Measurements from ENCODE around the gene RNF166. TPM values are rescaled to one million over a fixed set of nuclear protein-coding genes. Genes with fewer than 3 reads are reported as not detected.

Gene RNF166
- total RNA-seq, 1 experiment from 2014 or later: 18.5 TPM

- DNase-seq (ENCODE audit: low read depth): no peak
These were observed 53.5 kb downstream of the RNF166 start for GRCh38 chr16:88652762-88653063.

GRCh38 chr16:88651989-88652761 is 54.0 kb downstream of the RNF166 start:
- DNase-seq (ENCODE audit: low read depth): no peak

- DNase-seq (ENCODE audit: low read depth): peak; percentile 90
These were observed 54.8 kb downstream of the RNF166 start for GRCh38 chr16:88651276-88651988.

- DNase-seq (ENCODE audit: low read depth): peak; percentile 84
These were observed 55.4 kb downstream of the RNF166 start, which contains the start of gene CYBA for GRCh38 chr16:88650749-88651275. TSS of gene CYBA (minus strand) at chr16:88651053. CDS start at chr16:88651013, 40 bp downstream.

GRCh38 chr16:88649924-88650748 is 56.1 kb downstream of the RNF166 start:
- no peak for DNase-seq (ENCODE audit: low read depth)

GRCh38 chr16:88649195-88649923 is 56.8 kb downstream of the RNF166 start:
- DNase-seq (ENCODE audit: low read depth): no peak

- DNase-seq (ENCODE audit: low read depth): no peak
These were observed 58.8 kb downstream of the RNF166 start for GRCh38 chr16:88647178-88648070.

Other genes with a start within 250 kb of the RNF166 start
- 12.6 and 28.6 TPM in 2 replicates for gene ZC3H18, start 136.0 kb downstream of the RNF166 start, total RNA-seq (2014; rRNA removed; shearing (Covaris generic))
- not detected in 2 replicates for gene IL17C, start 67.8 kb downstream of the RNF166 start, total RNA-seq (2014; rRNA removed; shearing (Covaris generic))
- 259 and 288 TPM in 2 replicates for gene CYBA, start 55.4 kb downstream of the RNF166 start, total RNA-seq (2014; rRNA removed; shearing (Covaris generic))
- 27.3 and 27.7 TPM in 2 replicates for gene MVD, start 43.3 kb downstream of the RNF166 start, total RNA-seq (2014; rRNA removed; shearing (Covaris generic))
- not detected in 2 replicates for gene SNAI3, start 19.9 kb downstream of the RNF166 start, total RNA-seq (2014; rRNA removed; shearing (Covaris generic))
- 17.4 and 22.0 TPM in 2 replicates for gene CTU2, start 95 bp upstream of the RNF166 start, total RNA-seq (2014; rRNA removed; shearing (Covaris generic))
- gene PIEZO1, start 78.8 kb upstream of the RNF166 start, total RNA-seq (2014; rRNA removed; shearing (Covaris generic)): 62.9 and 70.8 TPM in 2 replicates
- gene CDT1, start 97.4 kb upstream of the RNF166 start, total RNA-seq (2014; rRNA removed; shearing (Covaris generic)): 23.1 and 30.6 TPM in 2 replicates
- gene APRT, start 105.5 kb upstream of the RNF166 start, total RNA-seq (2014; rRNA removed; shearing (Covaris generic)): 106 and 112 TPM in 2 replicates
- gene GALNS, start 150.5 kb upstream of the RNF166 start, total RNA-seq (2014; rRNA removed; shearing (Covaris generic)): 4.5 and 8.4 TPM in 2 replicates
- gene TRAPPC2L, start 150.7 kb upstream of the RNF166 start, total RNA-seq (2014; rRNA removed; shearing (Covaris generic)): 27.7 and 31.6 TPM in 2 replicates
- not detected in 2 replicates for gene PABPN1L, start 160.3 kb upstream of the RNF166 start, total RNA-seq (2014; rRNA removed; shearing (Covaris generic))

Measured in Daoy (cell line).